Transverse colon (tissue), 4 donors: ENCODE results near the gene ARAP1.

ENCODE experiments used
- EP300 ChIP-seq: sonication (generic); formaldehyde crosslinking; IDR thresholded peaks from one replicate; pipeline ENCODE4 v1.6.1; 2017; ENCODE audit warnings: antibody characterized with exemption, low read depth
- POLR2A ChIP-seq: fragments of 450-650 bp; IDR thresholded peaks from one replicate; pipeline ENCODE4 v1.6.1; 2016; ENCODE audit warnings: antibody characterized with exemption, mild to moderate bottlenecking, moderate library complexity
- POLR2AphosphoS5 ChIP-seq, 3 donors: sonication (generic); formaldehyde crosslinking; IDR thresholded peaks; one replicate each; pipeline ENCODE4 v1.6.1; 2016; ENCODE audit warnings: antibody characterized with exemption in 3 of 3
- TF ChIP-seq, protein P1 (sequence below), 5 experiments: fragments of 200-600 bp in 3 of 5; fragments of 450-650 bp in 2 of 5; sonication (generic) in 3 of 5; IDR thresholded peaks; 1 replicate in 2 of 5; 2 replicates in 3 of 5; pipeline ENCODE4 v1.5.1; 2016 to 2017; ENCODE audit warnings: antibody characterized with exemption in 5 of 5, inconsistent platforms in 3 of 5, mild to moderate bottlenecking in 2 of 5, moderate library complexity in 1 of 5

DNA sequence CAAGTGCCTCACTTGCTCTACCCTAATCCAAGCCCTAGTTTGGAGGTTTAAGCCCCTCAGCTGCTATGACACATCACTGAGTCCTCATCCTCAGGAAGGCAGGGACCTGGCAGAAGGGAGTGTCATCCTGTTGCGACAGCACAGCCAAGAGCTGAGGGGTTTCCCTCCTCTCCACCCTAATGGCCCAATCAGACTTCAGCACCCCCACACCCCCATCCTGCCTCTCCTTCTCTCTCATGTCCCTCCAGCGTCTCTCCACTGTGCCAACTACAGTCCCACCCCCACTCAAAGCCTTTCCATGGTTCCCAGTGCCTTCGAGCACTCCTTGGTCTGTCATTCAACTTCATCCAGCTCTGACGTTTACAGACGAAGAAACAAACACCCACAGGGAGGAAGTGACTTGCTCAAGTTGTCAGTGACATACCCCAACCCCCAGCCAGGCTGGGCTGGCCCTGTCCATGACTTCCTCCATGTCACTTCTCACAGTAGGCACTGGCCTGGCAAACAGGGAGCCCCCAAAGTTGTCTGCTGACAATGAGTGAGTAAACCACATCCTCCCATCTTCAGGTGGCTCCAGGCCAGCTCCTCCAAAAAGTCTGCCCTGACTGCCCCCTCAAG is 15.6 kb downstream of the ARAP1 start:
- TF ChIP-seq, protein P1, sequence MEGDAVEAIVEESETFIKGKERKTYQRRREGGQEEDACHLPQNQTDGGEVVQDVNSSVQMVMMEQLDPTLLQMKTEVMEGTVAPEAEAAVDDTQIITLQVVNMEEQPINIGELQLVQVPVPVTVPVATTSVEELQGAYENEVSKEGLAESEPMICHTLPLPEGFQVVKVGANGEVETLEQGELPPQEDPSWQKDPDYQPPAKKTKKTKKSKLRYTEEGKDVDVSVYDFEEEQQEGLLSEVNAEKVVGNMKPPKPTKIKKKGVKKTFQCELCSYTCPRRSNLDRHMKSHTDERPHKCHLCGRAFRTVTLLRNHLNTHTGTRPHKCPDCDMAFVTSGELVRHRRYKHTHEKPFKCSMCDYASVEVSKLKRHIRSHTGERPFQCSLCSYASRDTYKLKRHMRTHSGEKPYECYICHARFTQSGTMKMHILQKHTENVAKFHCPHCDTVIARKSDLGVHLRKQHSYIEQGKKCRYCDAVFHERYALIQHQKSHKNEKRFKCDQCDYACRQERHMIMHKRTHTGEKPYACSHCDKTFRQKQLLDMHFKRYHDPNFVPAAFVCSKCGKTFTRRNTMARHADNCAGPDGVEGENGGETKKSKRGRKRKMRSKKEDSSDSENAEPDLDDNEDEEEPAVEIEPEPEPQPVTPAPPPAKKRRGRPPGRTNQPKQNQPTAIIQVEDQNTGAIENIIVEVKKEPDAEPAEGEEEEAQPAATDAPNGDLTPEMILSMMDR (IDR thresholded peaks at IDR 0.05): no peak
- TF ChIP-seq EP300 (no peak), POLR2AphosphoS5 (IDR thresholded peaks at IDR 0.05) (no peak), POLR2A (no peak)
